Activated naive CD8-positive, alpha-beta T cell treated with anti-CD3 and anti-CD28 coated beads, Interleukin-2, amount 50 U/mL, for 24 hours (primary cell): Measurements from ENCODE around the gene AWAT1.
"Not testable (repeated sequence)": the region's sequence is repeated elsewhere in the genome, so short reads cannot be mapped to it uniquely, and the experiment has no call there.

Experiments
- ATAC-seq: fragments of 150-1000 bp; cut with Tn5 transposase; one replicate; pipeline ENCODE4 v1.10.0; 2021
- DNase-seq: peaks from one replicate; pipeline ENCODE4 v3.0.0; 2021
- H3K27ac Mint-ChIP-seq: one replicate; pipeline ENCODE4 v1.8.0; 2021; ENCODE audit warnings: mild to moderate bottlenecking, mixed read lengths
- H3K27me3 Mint-ChIP-seq: one replicate; pipeline ENCODE4 v1.8.0; 2021; ENCODE audit warnings: mixed read lengths
- H3K36me3 Mint-ChIP-seq: one replicate; pipeline ENCODE4 v1.8.0; 2021; ENCODE audit warnings: low read depth, mixed read lengths
- H3K4me1 Mint-ChIP-seq: one replicate; pipeline ENCODE4 v1.8.0; 2021; ENCODE audit warnings: mixed read lengths
- H3K4me3 Mint-ChIP-seq: one replicate; pipeline ENCODE4 v1.8.0; 2021; ENCODE audit warnings: mild to moderate bottlenecking, moderate library complexity, mixed read lengths
- H3K9me3 Mint-ChIP-seq: one replicate; pipeline ENCODE4 v1.8.0; 2021; ENCODE audit warnings: mixed read lengths

AWAT1 gene

GRCh38 chrX:70252491-70252890 is 18.0 kb downstream of the AWAT1 start:
- Mint-ChIP-seq H3K27ac (peak overlapping the region; percentile 88), H3K9me3 (peaks cover 7% of the 10 kb centered on the region), H3K27me3 (no peaks in the 10 kb centered on the region), H3K4me1 (peaks cover 27% of the 10 kb centered on the region), H3K4me3 (no peak overlapping the region), H3K36me3 (peaks cover 4% of the 10 kb centered on the region)
- DNase-seq (no peak), ATAC-seq (no peak)

GRCh38 chrX:70253377-70254062 is 19.1 kb downstream of the AWAT1 start:
- Mint-ChIP-seq H3K27ac (peak overlapping the region; percentile 88), H3K36me3 (peaks cover 4% of the 10 kb centered on the region), H3K9me3 (peaks cover 7% of the 10 kb centered on the region), H3K4me3 (no peak overlapping the region), H3K27me3 (no peaks in the 10 kb centered on the region), H3K4me1 (peaks cover 27% of the 10 kb centered on the region)
- ATAC-seq (peak; percentile 75), DNase-seq (no peak)

GRCh38 chrX:70254063-70254400 is 19.6 kb downstream of the AWAT1 start:
- H3K27ac Mint-ChIP-seq = peak overlapping the region; percentile 88
- no peak overlapping the region for H3K4me3 Mint-ChIP-seq

GRCh38 chrX:70254909-70255308 is 20.5 kb downstream of the AWAT1 start:
- Mint-ChIP-seq H3K36me3 (peaks cover 4% of the 10 kb centered on the region), H3K4me1 (peaks cover 27% of the 10 kb centered on the region), H3K4me3 (no peak overlapping the region), H3K27ac (no peak overlapping the region), H3K9me3 (peaks cover 7% of the 10 kb centered on the region), H3K27me3 (no peaks in the 10 kb centered on the region)
- ATAC-seq (peak; percentile 48), DNase-seq (no peak)

More at GRCh38 chrX:70254063-70254400, 19.6 kb downstream of the AWAT1 start:
- peak; percentile 26 for ATAC-seq
- no peaks in the 10 kb centered on the region for H3K27me3 Mint-ChIP-seq
- H3K4me1 Mint-ChIP-seq = peaks cover 27% of the 10 kb centered on the region
- no peak for DNase-seq
- peaks cover 4% of the 10 kb centered on the region for H3K36me3 Mint-ChIP-seq
- H3K9me3 Mint-ChIP-seq = peaks cover 7% of the 10 kb centered on the region

- H3K4me1 Mint-ChIP-seq = peaks cover 27% of the 10 kb centered on the region
- H3K36me3 Mint-ChIP-seq = peaks cover 4% of the 10 kb centered on the region
- DNase-seq (no peak), ATAC-seq (no peak)
- H3K9me3 Mint-ChIP-seq = peaks cover 7% of the 10 kb centered on the region
- no peak overlapping the region for H3K4me3 Mint-ChIP-seq
- H3K27me3 Mint-ChIP-seq = no peaks in the 10 kb centered on the region
- H3K27ac Mint-ChIP-seq = no peak overlapping the region
Measured at GRCh38 chrX:70255452-70255851, 21.0 kb downstream of the AWAT1 start.

- peaks cover 7% of the 10 kb centered on the region for H3K9me3 Mint-ChIP-seq
- no peak for ATAC-seq
- peaks cover 27% of the 10 kb centered on the region for H3K4me1 Mint-ChIP-seq
- no peak for DNase-seq
- no peak overlapping the region for H3K27ac Mint-ChIP-seq
- no peaks in the 10 kb centered on the region for H3K27me3 Mint-ChIP-seq
- H3K4me3 Mint-ChIP-seq = no peak overlapping the region
- peaks cover 4% of the 10 kb centered on the region for H3K36me3 Mint-ChIP-seq
Measured at GRCh38 chrX:70257423-70258288, 23.2 kb downstream of the AWAT1 start.

- ATAC-seq (no peak), DNase-seq (no peak)
- no peaks in the 10 kb centered on the region for H3K27me3 Mint-ChIP-seq
- H3K36me3 Mint-ChIP-seq = peaks cover under 1% of the 10 kb centered on the region
- H3K27ac Mint-ChIP-seq = no peak within 1 kb of the TSS
- H3K9me3 Mint-ChIP-seq = no peaks in the 10 kb centered on the region
- no peak within 1 kb of the TSS for H3K4me3 Mint-ChIP-seq
- H3K4me1 Mint-ChIP-seq = peaks cover 4% of the 10 kb centered on the region
Measured at GRCh38 chrX:70260104-70260503, 25.6 kb downstream of the AWAT1 start, which contains the start of gene P2RY4. TSS of gene P2RY4 (minus strand) at chrX:70260204. CDS start at chrX:70259624, 580 bp downstream.

- Mint-ChIP-seq H3K4me1 (peaks cover 2% of the 10 kb centered on the region), H3K9me3 (no peaks in the 10 kb centered on the region), H3K36me3 (no peaks in the 10 kb centered on the region), H3K4me3 (no peak overlapping the region), H3K27me3 (no peaks in the 10 kb centered on the region), H3K27ac (no peak overlapping the region)
- DNase-seq = peak; percentile 38
- peak; percentile 76 for ATAC-seq
Measured at GRCh38 chrX:70262952-70263567, 28.6 kb downstream of the AWAT1 start.

- H3K27me3 Mint-ChIP-seq = no peaks in the 10 kb centered on the region
- DNase-seq (no peak), ATAC-seq (no peak)
- H3K27ac Mint-ChIP-seq = no peak overlapping the region
- no peaks in the 10 kb centered on the region for H3K9me3 Mint-ChIP-seq
- H3K36me3 Mint-ChIP-seq = no peaks in the 10 kb centered on the region
- no peak overlapping the region for H3K4me3 Mint-ChIP-seq
- H3K4me1 Mint-ChIP-seq = peaks cover 2% of the 10 kb centered on the region
Measured at GRCh38 chrX:70264784-70265183, 30.3 kb downstream of the AWAT1 start.

GRCh38 chrX:70268034-70268433 is 33.6 kb downstream of the AWAT1 start, which contains the start of gene ARR3:
TSS of gene ARR3 (plus strand) at chrX:70268334. CDS start at chrX:70269386, 1,052 bp downstream.
- Mint-ChIP-seq H3K36me3 (no peaks in the 10 kb centered on the region), H3K9me3 (no peaks in the 10 kb centered on the region), H3K27ac (no peak within 1 kb of the TSS), H3K27me3 (no peaks in the 10 kb centered on the region), H3K4me1 (peaks cover 2% of the 10 kb centered on the region), H3K4me3 (no peak within 1 kb of the TSS)
- DNase-seq = no peak
- ATAC-seq = no peak

GRCh38 chrX:70274029-70274428 is 39.6 kb downstream of the AWAT1 start:
- not testable (repeated sequence) for H3K4me3 Mint-ChIP-seq, H3K4me1 Mint-ChIP-seq, H3K27me3 Mint-ChIP-seq, DNase-seq, H3K9me3 Mint-ChIP-seq, ATAC-seq, H3K36me3 Mint-ChIP-seq, H3K27ac Mint-ChIP-seq

GRCh38 chrX:70279081-70279480 is 44.6 kb downstream of the AWAT1 start:
- ATAC-seq = no peak
- Mint-ChIP-seq H3K27me3 (no peaks in the 10 kb centered on the region), H3K27ac (no peak overlapping the region), H3K4me1 (no peaks in the 10 kb centered on the region), H3K9me3 (no peaks in the 10 kb centered on the region), H3K36me3 (no peaks in the 10 kb centered on the region), H3K4me3 (no peak overlapping the region)
- no peak for DNase-seq

- no peak overlapping the region for H3K4me3 Mint-ChIP-seq
Measured at GRCh38 chrX:70280573-70280972, 46.1 kb downstream of the AWAT1 start.

GRCh38 chrX:70281951-70282350 is 47.5 kb downstream of the AWAT1 start, which contains the start of gene RAB41:
TSS of gene RAB41 (plus strand) at chrX:70282172. CDS start at chrX:70282218, 46 bp downstream.
- ATAC-seq (no peak), DNase-seq (no peak)
- Mint-ChIP-seq H3K4me1 (no peaks in the 10 kb centered on the region), H3K27ac (no peak within 1 kb of the TSS), H3K27me3 (no peaks in the 10 kb centered on the region), H3K36me3 (peaks cover 6% of the 10 kb centered on the region), H3K9me3 (no peaks in the 10 kb centered on the region), H3K4me3 (no peak within 1 kb of the TSS)

More at GRCh38 chrX:70280573-70280972, 46.1 kb downstream of the AWAT1 start:
- no peak overlapping the region for H3K27ac Mint-ChIP-seq
- H3K9me3 Mint-ChIP-seq = no peaks in the 10 kb centered on the region
- H3K27me3 Mint-ChIP-seq = no peaks in the 10 kb centered on the region
- no peak for DNase-seq
- no peak for ATAC-seq
- no peaks in the 10 kb centered on the region for H3K36me3 Mint-ChIP-seq
- no peaks in the 10 kb centered on the region for H3K4me1 Mint-ChIP-seq
